CD4-positive, alpha-beta memory T cell (primary cell): Measurements from ENCODE around the gene DDIT3. TPM values are rescaled to one million over a fixed set of nuclear protein-coding genes. Genes with fewer than 3 reads are reported as not detected.

Experiments
- CTCF ChIA-PET: fragments of 350-600 bp; sonication (Branson Sonifier 250); formaldehyde crosslinking; loops from one replicate; lab custom pipeline; 2021; ENCODE audit warnings: inconsistent platforms; ENCODE audit not compliant: partially characterized antibody; lab: Charles Lee
- POLR2A ChIA-PET: fragments of 350-600 bp; sonication (Branson Sonifier 250); formaldehyde crosslinking; loops from one replicate; lab custom pipeline; 2021; ENCODE audit not compliant: partially characterized antibody; lab: Charles Lee
- DNase-seq, 5 donors: peaks; one replicate each; pipeline versions ENCODE4 v3.0.0 to v3.0.0-alpha.2; 2020 to 2022; ENCODE audit warnings: mixed read lengths in 1 of 5
- H3K27ac ChIP-seq: one replicate; pipeline ENCODE4 v1.7.0; 2013; ENCODE audit warnings: low read depth, low read length
- H3K27me3 ChIP-seq: 2 replicates; pipeline ENCODE4 v1.7.0; 2013; ENCODE audit warnings: mild to moderate bottlenecking, low read length, moderate library complexity; ENCODE audit not compliant: insufficient read depth
- H3K36me3 ChIP-seq: 2 replicates; pipeline ENCODE4 v1.7.0; 2013; ENCODE audit warnings: mild to moderate bottlenecking, low read length, moderate library complexity; ENCODE audit not compliant: insufficient read depth
- H3K4me1 ChIP-seq: 2 replicates; pipeline ENCODE4 v1.7.0; 2013; ENCODE audit warnings: mild to moderate bottlenecking, low read length, moderate library complexity; ENCODE audit not compliant: insufficient read depth
- H3K4me3 ChIP-seq, 2 donors: one replicate each; pipeline ENCODE4 v1.7.0; 2013; ENCODE audit warnings: low read length in 2 of 2, mild to moderate bottlenecking in 1 of 2
- H3K9me3 ChIP-seq, 2 donors: one replicate each; pipeline ENCODE4 v1.7.0; 2013; ENCODE audit warnings: low read length in 2 of 2, control low read depth in 1 of 2; ENCODE audit not compliant: control insufficient read depth in 1 of 2
- H3K27ac Mint-ChIP-seq, 7 donors: one replicate each; pipeline ENCODE4 v1.8.0; 2020 to 2021; ENCODE audit warnings: mixed read lengths in 7 of 7, mild to moderate bottlenecking in 6 of 7, inconsistent platforms in 3 of 7, moderate library complexity in 3 of 7
- H3K27me3 Mint-ChIP-seq, 2 donors: one replicate each; pipeline ENCODE4 v1.8.0; 2020 to 2021; ENCODE audit warnings: mixed read lengths in 2 of 2
- H3K36me3 Mint-ChIP-seq, 2 donors: one replicate each; pipeline ENCODE4 v1.8.0; 2020 to 2021; ENCODE audit warnings: mixed read lengths in 2 of 2, inconsistent platforms in 1 of 2, mild to moderate bottlenecking in 1 of 2
- H3K4me1 Mint-ChIP-seq, 4 donors: one replicate each; pipeline ENCODE4 v1.8.0; 2020 to 2021; ENCODE audit warnings: mixed read lengths in 4 of 4, mild to moderate bottlenecking in 1 of 4
- H3K4me3 Mint-ChIP-seq, 8 donors: one replicate each; pipeline ENCODE4 v1.8.0; 2020 to 2021; ENCODE audit warnings: mixed read lengths in 8 of 8, mild to moderate bottlenecking in 7 of 8, moderate library complexity in 6 of 8, inconsistent platforms in 3 of 8
- H3K9me3 Mint-ChIP-seq, 8 donors: one replicate each; pipeline ENCODE4 v1.8.0; 2020 to 2021; ENCODE audit warnings: mixed read lengths in 8 of 8, mild to moderate bottlenecking in 5 of 8, inconsistent platforms in 3 of 8, moderate library complexity in 1 of 8
- intact Hi-C: fragments of 100-400 bp; cut with micrococcal nuclease; formaldehyde crosslinking; loops from one replicate; pipeline ENCODE4 v1.15.1; 2023
- microRNA-seq: library from miRNA; unstranded; fragments of <30 nt; microRNA quantifications from one replicate; pipeline ENCODE4 v1.2.0, GENCODE V29; 2021; ENCODE audit warnings: borderline replicate concordance, borderline number of aligned reads, borderline microRNAs expressed, mixed read lengths
- polyA plus RNA-seq, 2 donors: library from polyadenylated mRNA; unstranded; fragments of 300-500 nt; fragmentation: Illumina TruSeq; gene quantifications; one replicate each; pipeline ENCODE4 v1.2.3, GENCODE V29; 2021
- total RNA-seq, 2 experiments: library from RNA; stranded (reverse); gene quantifications; one replicate each; pipeline ENCODE4 v1.2.3, GENCODE V29; 2021

DDIT3 gene
- total and polyA plus RNA-seq, 4 experiments from 2014 or later, result 15.4 to 40.8 (median 30.7) TPM

GRCh38 chr12:57467212-57467874, 53.0 kb downstream of the DDIT3 start:
- POLR2A ChIA-PET, result interaction anchor here (9.6 kb wide), 1 partner anchor 11 kb away, joined by 225 read pairs; the partner anchor contains the start of gene ARHGAP9
- H3K9me3 Mint-ChIP-seq, result peaks cover 0 to 2% (median 0%) of the 10 kb centered on the region in 8 donors
- intact Hi-C loops, result no loop called here
- peak overlapping the region in 5 of 7 donors; percentile 32 to 70 (median 48) for H3K27ac Mint-ChIP-seq
- H3K27me3 Mint-ChIP-seq, result peaks cover 4 to 5% of the 10 kb centered on the region in 2 donors
- H3K4me1 ChIP-seq, result peaks cover 20% of the 10 kb centered on the region
- peaks cover 20 to 34% of the 10 kb centered on the region in 2 donors for H3K36me3 Mint-ChIP-seq
- no peaks in the 10 kb centered on the region for H3K27me3 ChIP-seq
- no peak overlapping the region for H3K27ac ChIP-seq
- peaks cover 34% of the 10 kb centered on the region for H3K36me3 ChIP-seq
- H3K9me3 ChIP-seq, result no peaks in the 10 kb centered on the region
- CTCF ChIA-PET, result interaction anchor here (0.8 to 1.4 kb wide), 2 partner anchors 9 to 10 kb away, joined by 3 read pairs; no protein-coding TSS in a partner anchor
- peaks cover 8 to 40% (median 16%) of the 10 kb centered on the region in 4 donors for H3K4me1 Mint-ChIP-seq
- peak in 1 of 5 donors; percentile 31 for DNase-seq
- peak overlapping the region in 2 of 8 donors; percentile 12 to 46 for H3K4me3 Mint-ChIP-seq
- no peak overlapping the region for H3K4me3 ChIP-seq

Small RNAs within 50 kb of the gene (microRNA-seq; reads per million reads assigned to microRNA genes)
- gene MIR616 (not detected), gene MIR6758 (not detected)

Other genes with a start within 250 kb of the DDIT3 start
- 100 to 1,000 TPM; 124 to 132 TPM for gene R3HDM2, start 89.5 kb downstream of the DDIT3 start, total RNA-seq
- gene R3HDM2, start 89.5 kb downstream of the DDIT3 start, polyA plus RNA-seq, result 10 to 100 TPM in 1 of 2 donors, 1 to 10 TPM in 1; 3.9 to 19.4 TPM
- gene INHBC, start 85.7 kb downstream of the DDIT3 start, total RNA-seq, result not detected
- gene INHBC, start 85.7 kb downstream of the DDIT3 start, polyA plus RNA-seq, result not detected
- not detected for gene INHBE, start 65.2 kb downstream of the DDIT3 start, total RNA-seq
- not detected for gene INHBE, start 65.2 kb downstream of the DDIT3 start, polyA plus RNA-seq
- gene GLI1, start 60.7 kb downstream of the DDIT3 start, total RNA-seq, result under 1 TPM; 0.30 to 0.35 TPM
- gene GLI1, start 60.7 kb downstream of the DDIT3 start, polyA plus RNA-seq, result not detected
- gene ARHGAP9, start 40.6 kb downstream of the DDIT3 start, total RNA-seq, result 100 to 1,000 TPM; 266 to 278 TPM
- gene ARHGAP9, start 40.6 kb downstream of the DDIT3 start, polyA plus RNA-seq, result 100 to 1,000 TPM; 206 to 216 TPM
- gene MARS1, start 32.4 kb downstream of the DDIT3 start, total RNA-seq, result 100 to 1,000 TPM; 224 to 242 TPM
- gene MARS1, start 32.4 kb downstream of the DDIT3 start, polyA plus RNA-seq, result 100 to 1,000 TPM in 1 of 2 donors, 10 to 100 TPM in 1; 84.8 to 114 TPM
- gene MBD6, start 2.3 kb upstream of the DDIT3 start, total RNA-seq, result 100 to 1,000 TPM in 1 of 2 experiments, 10 to 100 TPM in 1; 97.4 to 103 TPM
- 1 to 10 TPM in 1 of 2 donors, under 1 TPM in 1; 0.16 to 2.6 TPM for gene MBD6, start 2.3 kb upstream of the DDIT3 start, polyA plus RNA-seq
- 10 to 100 TPM; 69.4 to 70.7 TPM for gene DCTN2, start 26.7 kb upstream of the DDIT3 start, total RNA-seq
- gene DCTN2, start 26.7 kb upstream of the DDIT3 start, polyA plus RNA-seq, result 10 to 100 TPM; 67.4 to 86.2 TPM
- under 1 TPM; 0.96 to 1.00 TPM for gene KIF5A, start 29.5 kb upstream of the DDIT3 start, total RNA-seq
- not detected for gene KIF5A, start 29.5 kb upstream of the DDIT3 start, polyA plus RNA-seq
- gene PIP4K2C, start 70.7 kb upstream of the DDIT3 start, total RNA-seq, result 10 to 100 TPM; 32.4 to 36.0 TPM
- gene PIP4K2C, start 70.7 kb upstream of the DDIT3 start, polyA plus RNA-seq, result 10 to 100 TPM; 30.4 to 45.0 TPM
- 10 to 100 TPM; 33.8 to 37.1 TPM for gene DTX3, start 84.3 kb upstream of the DDIT3 start, total RNA-seq
- 1 to 10 TPM; 4.2 to 6.2 TPM for gene DTX3, start 84.3 kb upstream of the DDIT3 start, polyA plus RNA-seq
- under 1 TPM; 0.47 to 0.67 TPM for gene ARHGEF25, start 90.9 kb upstream of the DDIT3 start, total RNA-seq
- gene ARHGEF25, start 90.9 kb upstream of the DDIT3 start, polyA plus RNA-seq, result not detected
- gene B4GALNT1, start 112.7 kb upstream of the DDIT3 start, total RNA-seq, result not detected
- gene B4GALNT1, start 112.7 kb upstream of the DDIT3 start, polyA plus RNA-seq, result not detected
- gene OS9, start 173.6 kb upstream of the DDIT3 start, total RNA-seq, result 100 to 1,000 TPM; 189 to 195 TPM
- 10 to 100 TPM; 56.6 to 73.0 TPM for gene OS9, start 173.6 kb upstream of the DDIT3 start, polyA plus RNA-seq
- gene AGAP2, start 218.2 kb upstream of the DDIT3 start, total RNA-seq, result 10 to 100 TPM; 63.2 to 66.7 TPM
- gene AGAP2, start 218.2 kb upstream of the DDIT3 start, polyA plus RNA-seq, result 1 to 10 TPM; 3.2 to 8.6 TPM
- 10 to 100 TPM; 27.5 to 30.6 TPM for gene TSPAN31, start 224.5 kb upstream of the DDIT3 start, total RNA-seq
- gene TSPAN31, start 224.5 kb upstream of the DDIT3 start, polyA plus RNA-seq, result 10 to 100 TPM; 37.5 to 76.2 TPM
- gene CDK4, start 231.8 kb upstream of the DDIT3 start, total RNA-seq, result 10 to 100 TPM; 44.4 to 48.3 TPM
- 10 to 100 TPM; 85.0 to 99.7 TPM for gene CDK4, start 231.8 kb upstream of the DDIT3 start, polyA plus RNA-seq
- gene MARCHF9, start 234.6 kb upstream of the DDIT3 start, total RNA-seq, result 10 to 100 TPM; 58.0 to 62.8 TPM
- gene MARCHF9, start 234.6 kb upstream of the DDIT3 start, polyA plus RNA-seq, result 1 to 10 TPM; 3.7 to 8.9 TPM
- gene CYP27B1, start 246.6 kb upstream of the DDIT3 start, total RNA-seq, result 1 to 10 TPM in 1 of 2 experiments, under 1 TPM in 1; 0.64 to 1.4 TPM
- gene CYP27B1, start 246.6 kb upstream of the DDIT3 start, polyA plus RNA-seq, result under 1 TPM; 0.55 to 0.93 TPM